ENCODE data around the gene UBAP1L. TPM values are rescaled to one million over a fixed set of nuclear protein-coding genes. Genes with fewer than 3 reads are reported as not detected.

The UBAP1L gene
- total RNA-seq, 1 donor from 2014 or later: 2.3 TPM

DNA sequence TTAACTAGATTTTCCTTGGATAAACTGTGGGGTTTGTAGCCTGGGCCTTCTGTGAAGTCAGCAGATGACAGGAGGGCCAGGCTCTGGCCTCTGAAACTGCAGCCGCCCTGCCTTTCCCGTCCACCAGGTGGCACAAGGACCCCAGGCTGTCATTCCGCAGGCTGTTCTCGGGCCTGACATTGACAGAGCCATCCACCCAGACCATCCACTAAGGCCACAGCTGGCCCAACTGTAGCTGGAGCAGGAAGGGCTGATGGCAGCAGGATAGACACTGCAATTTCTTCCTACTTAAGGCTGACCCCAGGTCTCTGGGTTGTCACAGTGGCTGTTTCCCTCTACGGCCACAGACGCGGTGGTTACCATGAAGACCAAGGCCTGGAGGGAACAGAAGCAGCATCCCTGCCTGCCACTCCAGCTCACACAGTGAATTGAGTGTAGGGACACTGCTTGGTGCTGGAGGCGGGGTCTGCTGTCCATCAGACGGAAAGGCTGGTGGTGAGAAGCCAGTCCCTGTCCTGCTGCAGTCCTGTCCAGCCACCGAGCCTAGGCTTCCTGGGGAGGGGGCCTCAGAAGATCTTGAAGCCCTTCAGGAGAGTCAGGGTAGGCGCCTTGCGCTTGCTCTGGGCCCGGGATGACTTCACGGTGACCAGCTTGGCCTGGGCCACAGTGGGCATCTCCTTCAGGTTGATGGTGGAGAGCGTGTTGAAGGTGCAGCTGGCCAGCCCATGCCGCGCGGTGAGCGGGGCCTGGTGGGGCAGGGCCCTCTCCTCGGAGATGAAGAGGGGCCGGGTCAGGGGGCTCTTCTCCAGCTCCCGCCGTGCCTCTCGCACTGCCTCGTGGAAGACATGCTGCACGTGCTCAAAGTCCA is 60.4 kb downstream of the UBAP1L start:
- TF ChIP-seq CTCF (IDR thresholded peaks at IDR 0.05): peak; percentile 90
- Mint-ChIP-seq H3K9me3 (ENCODE audit: low read depth) (no peaks in the 10 kb centered on the region), H3K4me3 (ENCODE audit: unreplicated experiment) (no peak overlapping the region), H3K27me3 (ENCODE audit: low read depth) (peaks cover 2% of the 10 kb centered on the region), H3K36me3 (ENCODE audit: low read depth) (peaks cover 2% of the 10 kb centered on the region), H3K4me1 (ENCODE audit: low read depth) (peaks cover 26% of the 10 kb centered on the region), H3K27ac (ENCODE audit: unreplicated experiment) (no peak overlapping the region)
- no peak for DNase-seq (ENCODE audit: low spot score)

- no peak overlapping the region for H3K4me3 Mint-ChIP-seq (ENCODE audit: unreplicated experiment)
- H3K9me3 Mint-ChIP-seq (ENCODE audit: low read depth): no peaks in the 10 kb centered on the region
- peaks cover 32% of the 10 kb centered on the region for H3K4me1 Mint-ChIP-seq (ENCODE audit: low read depth)
- peaks cover 2% of the 10 kb centered on the region for H3K36me3 Mint-ChIP-seq (ENCODE audit: low read depth)
- DNase-seq (ENCODE audit: low spot score): no peak
- TF ChIP-seq CTCF (IDR thresholded peaks at IDR 0.05): no peak
- H3K27me3 Mint-ChIP-seq (ENCODE audit: low read depth): peaks cover 2% of the 10 kb centered on the region
- no peak overlapping the region for H3K27ac Mint-ChIP-seq (ENCODE audit: unreplicated experiment)
Observed at GRCh38 chr15:65052956-65053355, 62.0 kb downstream of the UBAP1L start.

GRCh38 chr15:65051266-65051665 is 63.7 kb downstream of the UBAP1L start:
- H3K36me3 Mint-ChIP-seq (ENCODE audit: low read depth): no peaks in the 10 kb centered on the region
- TF ChIP-seq CTCF (IDR thresholded peaks at IDR 0.05): no peak
- H3K9me3 Mint-ChIP-seq (ENCODE audit: low read depth): no peaks in the 10 kb centered on the region
- H3K4me3 Mint-ChIP-seq (ENCODE audit: unreplicated experiment): no peak overlapping the region
- no peak overlapping the region for H3K27ac Mint-ChIP-seq (ENCODE audit: unreplicated experiment)
- H3K4me1 Mint-ChIP-seq (ENCODE audit: low read depth): peaks cover 23% of the 10 kb centered on the region
- H3K27me3 Mint-ChIP-seq (ENCODE audit: low read depth): peaks cover 2% of the 10 kb centered on the region
- no peak for DNase-seq (ENCODE audit: low spot score)

- Mint-ChIP-seq H3K4me1 (ENCODE audit: low read depth) (peaks cover 15% of the 10 kb centered on the region), H3K9me3 (ENCODE audit: low read depth) (no peaks in the 10 kb centered on the region), H3K27ac (ENCODE audit: unreplicated experiment) (no peak overlapping the region), H3K27me3 (ENCODE audit: low read depth) (peaks cover 2% of the 10 kb centered on the region), H3K36me3 (ENCODE audit: low read depth) (no peaks in the 10 kb centered on the region), H3K4me3 (ENCODE audit: unreplicated experiment) (peak overlapping the region; percentile 64)
- DNase-seq (ENCODE audit: low spot score): no peak
- no peak for TF ChIP-seq CTCF (IDR thresholded peaks at IDR 0.05)
Observed at GRCh38 chr15:65050270-65050669, 64.7 kb downstream of the UBAP1L start.

GRCh38 chr15:65049418-65049840 is 65.6 kb downstream of the UBAP1L start:
- no peaks in the 10 kb centered on the region for H3K9me3 Mint-ChIP-seq (ENCODE audit: low read depth)
- H3K4me3 Mint-ChIP-seq (ENCODE audit: unreplicated experiment): peak overlapping the region; percentile 64
- no peak for DNase-seq (ENCODE audit: low spot score)
- peaks cover 14% of the 10 kb centered on the region for H3K4me1 Mint-ChIP-seq (ENCODE audit: low read depth)
- no peak for TF ChIP-seq CTCF (IDR thresholded peaks at IDR 0.05)
- H3K27me3 Mint-ChIP-seq (ENCODE audit: low read depth): peaks cover 2% of the 10 kb centered on the region
- no peaks in the 10 kb centered on the region for H3K36me3 Mint-ChIP-seq (ENCODE audit: low read depth)
- H3K27ac Mint-ChIP-seq (ENCODE audit: unreplicated experiment): peak overlapping the region; percentile 32

Data from chondrocyte (in vitro differentiated cells).